Activated naive CD4-positive, alpha-beta T cell treated with anti-CD3 and anti-CD28 coated beads for 36 hours (primary cell): ENCODE data around the gene ALCAM. TPM values are rescaled to one million over a fixed set of nuclear protein-coding genes. Genes with fewer than 3 reads are reported as not detected.

Experiments used
- CTCF ChIA-PET: fragments of 350-600 bp; sonication (Branson Sonifier 250); formaldehyde crosslinking; loops from one replicate; lab custom pipeline; 2021; ENCODE audit warnings: antibody characterized with exemption; lab: Charles Lee
- DNase-seq: peaks from one replicate; pipeline ENCODE4 v3.0.0-alpha.2; 2020
- H3K27ac Mint-ChIP-seq: one replicate; pipeline ENCODE4 v1.8.0; 2021; ENCODE audit warnings: mild to moderate bottlenecking, mixed read lengths
- H3K27me3 Mint-ChIP-seq: one replicate; pipeline ENCODE4 v1.8.0; 2021; ENCODE audit warnings: low read depth, mixed read lengths
- H3K36me3 Mint-ChIP-seq: one replicate; pipeline ENCODE4 v1.8.0; 2021; ENCODE audit warnings: low read depth, mixed read lengths
- H3K4me1 Mint-ChIP-seq: one replicate; pipeline ENCODE4 v1.8.0; 2021; ENCODE audit warnings: low read depth, mixed read lengths
- H3K4me3 Mint-ChIP-seq: one replicate; pipeline ENCODE4 v1.8.0; 2021; ENCODE audit warnings: mild to moderate bottlenecking, moderate library complexity, mixed read lengths
- H3K9me3 Mint-ChIP-seq: one replicate; pipeline ENCODE4 v1.8.0; 2021; ENCODE audit warnings: mixed read lengths
- intact Hi-C: fragments of 100-400 bp; cut with micrococcal nuclease; formaldehyde crosslinking; loops from one replicate; pipeline ENCODE4 v1.15.1; 2023
- total RNA-seq, 2 experiments: library from RNA; stranded (reverse); gene quantifications; one replicate each; pipeline ENCODE4 v1.2.3, GENCODE V29; 2021

Gene ALCAM
- total RNA-seq, 2 experiments from 2014 or later: 17.5 to 18.7 TPM

- CTCF ChIA-PET: no interaction called here
- H3K9me3 Mint-ChIP-seq: no peaks in the 10 kb centered on the region
- H3K4me1 Mint-ChIP-seq: no peaks in the 10 kb centered on the region
- H3K36me3 Mint-ChIP-seq: no peaks in the 10 kb centered on the region
- intact Hi-C loops: no loop called here
- no peak for DNase-seq
- H3K27ac Mint-ChIP-seq: no peak overlapping the region
- H3K4me3 Mint-ChIP-seq: no peak overlapping the region
- H3K27me3 Mint-ChIP-seq: no peaks in the 10 kb centered on the region
Measured at GRCh38 chr3:105620236-105620635, 253.5 kb downstream of the ALCAM start.

- Mint-ChIP-seq H3K4me1 (no peaks in the 10 kb centered on the region), H3K36me3 (no peaks in the 10 kb centered on the region), H3K27ac (no peak overlapping the region), H3K4me3 (no peak overlapping the region), H3K27me3 (no peaks in the 10 kb centered on the region), H3K9me3 (no peaks in the 10 kb centered on the region)
- CTCF ChIA-PET: no interaction called here
- intact Hi-C loops: no loop called here
- DNase-seq: no peak
Measured at GRCh38 chr3:105622169-105622568, 255.5 kb downstream of the ALCAM start.
